GM10847 (cell line): ENCODE results near the gene KLF7.

Source experiments
- POLR2A ChIP-seq: IDR thresholded peaks from 2 replicates; pipeline ENCODE4 v1.6.1; 2011; ENCODE audit not compliant: insufficient read length; ENCODE audit errors: extremely low read depth

Gene KLF7

DNA sequence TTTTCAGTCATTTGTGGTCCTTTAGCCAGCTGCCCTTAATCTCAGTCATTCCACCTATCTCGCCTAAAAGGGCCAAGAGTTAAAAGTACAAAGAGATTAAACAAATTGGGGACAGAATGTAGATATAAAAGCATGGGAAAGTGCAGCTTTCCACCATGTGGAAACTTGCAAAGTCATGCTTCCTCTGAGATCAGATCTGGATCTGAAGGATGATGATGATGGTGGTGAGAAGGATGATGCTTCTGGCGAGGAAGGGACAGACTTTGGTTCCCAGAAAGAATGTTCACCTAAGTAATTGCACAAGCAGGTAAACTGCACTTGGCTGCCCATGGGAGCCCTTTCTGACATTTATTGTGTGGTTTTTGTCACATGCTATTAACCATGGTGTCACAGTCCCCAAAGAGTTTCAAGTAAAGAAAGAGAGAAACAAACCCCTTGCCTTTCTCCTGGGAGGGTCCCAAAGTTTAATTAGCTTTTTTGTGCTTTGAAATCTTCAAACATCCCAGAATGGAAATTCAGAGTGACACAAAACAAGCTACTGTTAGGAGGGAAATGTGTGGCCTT is 34.7 kb downstream of the KLF7 start:
- no peak for TF ChIP-seq POLR2A

GRCh38 chr2:207129821-207130220 is 35.9 kb downstream of the KLF7 start:
- TF ChIP-seq POLR2A, result no peak

GRCh38 chr2:207128867-207129266 is 36.9 kb downstream of the KLF7 start:
- TF ChIP-seq POLR2A, result no peak

DNA sequence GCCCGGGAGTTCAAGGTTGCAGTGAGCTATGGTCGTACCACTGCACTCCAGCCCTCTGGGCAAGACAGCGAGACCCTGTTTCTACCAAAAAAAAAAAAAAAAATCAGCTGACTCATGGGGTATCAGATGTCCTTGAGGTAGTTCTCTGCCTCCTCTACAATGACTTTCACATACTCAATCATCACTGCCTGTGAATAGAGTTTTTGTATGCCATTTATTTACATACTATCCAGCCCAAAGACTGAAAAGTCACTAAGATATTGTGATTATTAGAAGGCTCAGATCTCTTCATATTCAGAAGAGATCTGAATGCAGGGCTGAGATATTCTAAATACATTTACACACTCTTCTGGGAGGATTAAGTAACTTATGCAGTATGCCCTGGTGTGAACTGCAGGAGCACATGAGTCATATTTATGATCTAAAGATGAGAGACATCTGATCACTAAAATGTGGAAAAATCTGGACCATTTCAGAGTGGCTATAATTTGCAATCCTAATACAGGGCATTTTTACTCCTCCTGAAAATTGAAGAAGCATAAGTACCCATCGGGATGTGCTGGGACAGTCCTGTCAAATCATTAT is 38.9 kb downstream of the KLF7 start:
- no peak for TF ChIP-seq POLR2A

- TF ChIP-seq POLR2A, result no peak
Measured at GRCh38 chr2:207123776-207124391, 41.9 kb downstream of the KLF7 start.

DNA sequence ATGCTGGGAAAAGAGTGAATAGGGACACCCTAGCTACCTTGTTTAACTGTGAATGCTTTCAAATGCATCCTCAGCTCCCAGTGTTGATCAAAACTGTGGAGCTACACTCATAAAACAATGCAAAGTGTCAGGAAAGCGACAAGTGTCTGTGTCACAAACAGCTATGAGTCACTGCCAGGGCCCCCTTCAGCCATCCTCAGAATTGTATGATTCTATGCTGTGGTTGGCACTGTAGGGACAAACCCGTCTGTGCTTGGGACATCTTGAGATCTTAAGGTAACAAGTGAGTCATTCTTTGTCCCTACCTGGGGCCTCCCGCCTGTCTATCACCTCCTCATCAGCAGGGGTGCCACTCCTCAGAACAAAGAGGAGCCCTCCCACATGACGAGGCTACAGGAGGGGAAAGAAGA is 42.4 kb downstream of the KLF7 start:
- no peak for TF ChIP-seq POLR2A

DNA sequence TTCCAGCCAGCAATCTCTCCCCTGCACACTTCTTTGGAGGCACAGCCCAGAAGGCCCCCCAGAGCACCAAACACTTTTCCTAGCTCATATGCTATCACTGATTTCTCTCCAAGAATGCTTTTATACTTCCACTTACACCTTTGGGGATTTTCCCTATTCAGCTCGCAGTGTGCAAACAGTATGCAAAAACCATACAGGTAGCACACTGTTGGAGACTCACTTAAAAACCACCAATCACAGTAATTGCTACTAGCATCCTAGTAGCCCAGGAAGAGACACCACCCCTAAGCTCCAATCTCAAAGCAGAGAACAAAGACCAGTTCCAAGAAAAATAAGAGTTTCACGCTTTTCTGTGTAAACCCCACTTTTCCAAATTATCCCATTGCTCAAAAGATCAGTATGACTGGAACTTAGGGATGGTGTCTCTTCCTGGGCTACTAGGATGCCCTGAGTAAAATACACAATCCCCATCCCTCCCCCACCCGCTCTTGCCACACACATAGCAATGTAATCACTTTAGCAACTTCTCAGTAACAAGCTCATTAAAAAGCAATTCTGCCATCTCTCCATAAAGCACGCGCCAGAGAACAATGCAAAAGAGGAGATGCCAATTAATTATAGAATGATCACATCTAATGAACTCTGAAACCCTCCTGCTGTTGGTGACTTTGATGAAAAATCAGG is 43.0 kb downstream of the KLF7 start:
- no peak for TF ChIP-seq POLR2A

DNA sequence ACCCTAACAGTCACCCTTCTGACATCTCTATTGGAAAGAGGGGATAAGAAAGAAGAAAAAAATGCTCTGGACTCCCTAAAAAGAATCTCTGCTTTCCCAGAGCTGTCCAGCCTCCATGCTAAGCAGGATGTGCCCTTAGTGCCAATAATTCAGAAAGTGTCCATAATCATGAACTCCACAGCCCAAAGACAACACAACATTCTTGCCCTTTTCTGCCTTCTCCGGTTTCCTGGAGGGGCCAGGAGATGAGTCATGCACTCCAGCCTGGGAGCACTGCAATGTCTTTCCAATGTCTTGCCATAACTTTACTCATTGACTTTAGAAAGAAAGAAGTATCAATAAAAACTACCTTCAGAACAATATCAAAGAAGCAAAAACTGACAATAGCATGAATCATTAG is 44.0 kb downstream of the KLF7 start:
- no peak for TF ChIP-seq POLR2A

DNA sequence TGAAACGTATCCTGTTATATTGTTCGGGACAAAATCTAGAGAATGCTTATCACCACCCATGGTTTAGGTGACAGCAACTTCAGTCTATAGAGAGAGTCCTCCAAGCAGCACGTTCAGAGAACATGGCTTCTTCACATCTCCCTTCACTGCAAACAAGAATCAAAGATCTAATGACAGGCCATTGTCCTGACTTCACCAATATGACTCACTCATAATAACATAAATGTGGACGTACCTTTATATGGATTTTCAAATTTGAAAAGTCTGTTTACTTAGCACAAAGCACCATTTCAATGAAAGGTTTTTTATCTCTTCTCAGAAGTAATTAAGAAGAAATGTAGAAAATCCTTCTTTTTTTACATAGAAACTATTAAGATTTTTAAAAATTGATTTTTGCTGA is 46.7 kb downstream of the KLF7 start:
- TF ChIP-seq POLR2A, result no peak

- TF ChIP-seq POLR2A, result no peak
Measured at GRCh38 chr2:207117668-207118067, 48.1 kb downstream of the KLF7 start.

DNA sequence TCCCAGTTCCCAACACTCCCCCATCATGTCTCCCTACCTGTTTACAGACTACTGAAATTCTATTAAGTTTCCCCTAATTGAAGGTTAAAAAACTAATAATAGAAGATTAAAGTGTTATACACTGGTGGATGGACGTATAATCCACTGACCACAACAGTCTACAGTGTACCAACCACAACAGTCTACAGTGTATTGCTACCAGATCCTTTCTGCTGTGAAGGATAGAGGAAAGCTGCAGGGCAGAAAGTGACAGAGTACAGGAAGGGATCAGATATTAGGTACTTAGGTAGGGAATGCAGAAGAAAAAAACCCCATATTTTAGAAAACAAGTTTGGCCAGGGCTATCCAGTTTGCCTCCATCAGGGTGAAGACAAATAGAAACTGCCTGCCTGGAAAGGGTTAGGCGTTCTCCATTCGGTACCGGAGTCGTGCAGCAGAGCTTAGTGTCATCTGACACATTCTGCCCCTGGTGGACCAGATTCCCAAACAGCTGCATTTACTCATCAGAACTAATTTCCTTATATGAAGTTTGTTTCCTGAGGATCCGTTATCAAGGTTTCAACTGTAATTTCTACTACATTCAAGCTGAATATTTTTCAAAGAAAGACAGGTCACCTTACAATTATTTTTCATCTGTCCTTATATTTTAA is 49.9 kb downstream of the KLF7 start:
- TF ChIP-seq POLR2A, result no peak

DNA sequence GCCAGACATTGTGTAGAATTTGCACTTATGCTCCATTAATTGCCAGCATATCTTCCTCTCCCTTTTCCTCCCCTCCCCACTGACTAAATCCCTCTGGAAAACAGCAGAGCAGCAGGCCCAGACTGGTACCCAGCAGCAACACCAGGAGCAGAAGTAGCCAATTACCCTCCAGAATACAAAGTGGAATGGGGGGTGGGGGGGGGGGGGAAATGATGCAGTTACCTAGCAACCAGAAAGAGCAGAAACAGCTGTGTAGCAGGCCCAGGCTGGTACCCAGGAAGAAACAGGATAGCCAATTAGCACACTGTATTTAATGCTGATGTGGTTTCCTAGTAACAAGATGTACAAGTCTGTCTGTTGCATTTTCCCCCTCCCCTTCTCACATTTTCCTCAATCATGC is 52.3 kb downstream of the KLF7 start:
- TF ChIP-seq POLR2A, result no peak

DNA sequence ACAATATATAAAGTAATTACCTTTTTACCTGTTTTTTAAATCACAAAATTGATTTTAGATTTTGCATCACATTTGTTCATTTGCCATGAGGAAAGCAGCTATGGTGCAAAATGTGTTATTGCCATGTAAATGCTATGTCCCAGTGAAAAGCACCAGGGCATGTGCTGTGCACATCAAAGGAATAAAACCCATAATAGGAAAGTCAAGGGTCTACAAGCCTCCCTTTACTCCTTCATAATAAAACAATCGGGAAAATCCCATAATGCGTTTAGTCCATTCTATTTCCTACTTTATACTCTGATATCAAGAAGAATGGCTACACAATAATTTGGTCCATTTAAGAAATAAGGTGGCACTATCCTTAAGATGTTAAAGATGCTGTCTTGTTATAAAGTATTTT is 53.0 kb downstream of the KLF7 start:
- no peak for TF ChIP-seq POLR2A

GRCh38 chr2:207112383-207112782 is 53.4 kb downstream of the KLF7 start:
- TF ChIP-seq POLR2A, result no peak

- TF ChIP-seq POLR2A, result no peak
Measured at GRCh38 chr2:207111757-207112156, 54.0 kb downstream of the KLF7 start.

- TF ChIP-seq POLR2A, result no peak
Measured at GRCh38 chr2:207110715-207111114, 55.0 kb downstream of the KLF7 start.
